Spleen (tissue), 11 donors: ENCODE measurements around the gene BPHL. TPM values are rescaled to one million over a fixed set of nuclear protein-coding genes. Genes with fewer than 3 reads are reported as not detected.
"Not testable (repeated sequence)": the region's sequence is repeated elsewhere in the genome, so short reads cannot be mapped to it uniquely, and the experiment has no call there.

Experiments
- DNase-seq: peaks from one replicate; pipeline ENCODE4 v3.0.0-alpha.2; 2020
- H3K27ac ChIP-seq, 8 donors: fragments of 200-600 bp; sonication (generic) in 7 of 8; 1 replicate in 4 of 8; 2 replicates in 4 of 8; pipeline versions ENCODE4 v1.5.0 to v1.8.0; 2016 to 2021; ENCODE audit warnings: inconsistent platforms in 4 of 8, mild to moderate bottlenecking in 4 of 8, moderate library complexity in 1 of 8
- H3K27me3 ChIP-seq, 7 donors: fragments of 200-600 bp; sonication (generic) in 6 of 7; replicated peaks in 1 of 7; 1 replicate in 4 of 7; 2 replicates in 3 of 7; pipeline versions ENCODE4 v1.5.0 to v1.8.0; 2016 to 2021; ENCODE audit warnings: inconsistent platforms in 3 of 7, mild to moderate bottlenecking in 1 of 7
- H3K36me3 ChIP-seq, 6 donors: fragments of 200-600 bp; sonication (generic) in 5 of 6; 1 replicate in 4 of 6; 2 replicates in 2 of 6; pipeline versions ENCODE4 v1.5.0 to v1.8.0; 2016 to 2021; ENCODE audit warnings: inconsistent platforms in 2 of 6
- H3K4me1 ChIP-seq, 6 donors: fragments of 200-600 bp; sonication (generic) in 5 of 6; 1 replicate in 3 of 6; 2 replicates in 3 of 6; pipeline versions ENCODE4 v1.5.0 to v1.8.0; 2016 to 2021; ENCODE audit warnings: inconsistent platforms in 3 of 6
- H3K4me3 ChIP-seq, 8 donors: fragments of 200-600 bp; sonication (generic) in 7 of 8; 1 replicate in 4 of 8; 2 replicates in 4 of 8; pipeline versions ENCODE4 v1.5.0 to v1.8.0; 2016 to 2021; ENCODE audit warnings: inconsistent platforms in 4 of 8, mild to moderate bottlenecking in 4 of 8, moderate library complexity in 2 of 8
- H3K9me3 ChIP-seq, 8 donors: fragments of 200-600 bp; sonication (generic) in 7 of 8; 1 replicate in 4 of 8; 2 replicates in 4 of 8; pipeline versions ENCODE4 v1.5.0 to v1.8.0; 2016 to 2021; ENCODE audit warnings: inconsistent platforms in 4 of 8
- CTCF ChIP-seq, 11 experiments: fragments of 200-600 bp in 7 of 11; fragments of 450-650 bp in 4 of 11; sonication (generic) in 4 of 11; IDR thresholded peaks in 8 of 11; conservative IDR thresholded peaks in 3 of 11; 1 replicate in 7 of 11; 2 replicates in 4 of 11; pipeline versions ENCODE4 v1.4.0 to v1.8.0; 2016 to 2021; ENCODE audit warnings: antibody characterized with exemption in 11 of 11, inconsistent platforms in 4 of 11, mild to moderate bottlenecking in 1 of 11
- POLR2A ChIP-seq, 3 donors: fragments of 450-650 bp; IDR thresholded peaks; one replicate each; pipeline ENCODE4 v1.5.1; 2017; ENCODE audit warnings: antibody characterized with exemption in 3 of 3, mild to moderate bottlenecking in 1 of 3
- POLR2AphosphoS5 ChIP-seq, 3 donors: sonication (generic); formaldehyde crosslinking; IDR thresholded peaks; one replicate each; pipeline ENCODE4 v1.5.1; 2017; ENCODE audit warnings: antibody characterized with exemption in 3 of 3
- WGBS, 5 donors: extraction: QIAGEN DNeasy Blood & Tissue Kit in 3 of 5; methylation state at CpG; one replicate each; pipeline versions ENCODE4 v1.1.5 to v1.1.7; 2013 to 2018; 5-methylcytosine and 5-hydroxymethylcytosine counted together
- intact Hi-C: fragments of 100-400 bp; cut with DNase I; formaldehyde crosslinking; loops from one replicate; pipeline ENCODE4 v1.15.0; 2023; ENCODE audit warnings: low total_unique reads
- polyA plus RNA-seq, 3 donors: library from polyadenylated mRNA; stranded (reverse); fragments of 200-250 nt; gene quantifications; one replicate each; pipeline ENCODE4 v1.2.1, GENCODE V29; 2013
- total RNA-seq, 7 donors: library from RNA; depleted of rRNA in 3 of 7; stranded (reverse); fragments of >200 nt in 3 of 7; fragmentation: NEBNext Ultra II Directional in 4 of 7; extraction: Animal tissue kit (Norgen Biotek cat#: 25700) in 4 of 7; gene quantifications; one replicate each; pipeline versions ENCODE4 v1.1.0 to v1.2.1, GENCODE V29; 2016 to 2021
- donor health status: healthy with polysubstance abuse.
- donor health status: DM: no; HTN: no; CAD: no; lungs with moderate emphysema.
- donor health status: DM: no; HTN: no; CAD: no.
- donor health status: Bipolar disorder and iron deficiency.
- donor health status: healthy.
- donor health status: DM: no; HTN: no; CAD: no.
- donor health status: DM: yes; HTN: yes; CAD: no.

The BPHL gene
- total and polyA plus RNA-seq, 10 donors = 6.6 to 11.3 (median 9.4) TPM

- H3K9me3 ChIP-seq = peaks cover 0 to 8% (median 2%) of the 10 kb centered on the region in 8 donors
- H3K4me3 ChIP-seq = no peak overlapping the region
- no peak for TF ChIP-seq POLR2AphosphoS5 (IDR thresholded peaks at IDR 0.05)
- TF ChIP-seq POLR2A (IDR thresholded peaks at IDR 0.05) = no peak
- no peak for TF ChIP-seq CTCF (IDR thresholded peaks at IDR 0.05 in 8 of 11, conservative IDR thresholded peaks at IDR 0.05 in 3 of 11)
- intact Hi-C loops = no loop called here
- 88 to 99% (median 95%) methylated on average over 6 of the region's 6 CpGs for WGBS, 5 donors
- H3K36me3 ChIP-seq = peaks cover 0 to 41% (median 13%) of the 10 kb centered on the region in 6 donors
- no peaks in the 10 kb centered on the region for H3K4me1 ChIP-seq
- no peaks in the 10 kb centered on the region for H3K27me3 ChIP-seq
- no peak for DNase-seq
- no peak overlapping the region for H3K27ac ChIP-seq
These were observed 29.6 kb downstream of the BPHL start for GRCh38 chr6:3147914-3148757.

GRCh38 chr6:3151691-3152090 is 33.2 kb downstream of the BPHL start:
- intact Hi-C loops = no loop called here
- Histone ChIP-seq H3K36me3 (peaks cover 0 to 30% (median 13%) of the 10 kb centered on the region in 6 donors), H3K9me3 (peaks cover 0 to 8% (median 2%) of the 10 kb centered on the region in 8 donors), H3K4me3 (no peak overlapping the region), H3K27ac (no peak overlapping the region), H3K4me1 (peaks cover 0 to 7% (median 2%) of the 10 kb centered on the region in 6 donors), H3K27me3 (peaks cover 0 to 7% (median 0%) of the 10 kb centered on the region in 7 donors)
- no peak for TF ChIP-seq CTCF (IDR thresholded peaks at IDR 0.05 in 8 of 11, conservative IDR thresholded peaks at IDR 0.05 in 3 of 11)
- no peak for TF ChIP-seq POLR2AphosphoS5 (IDR thresholded peaks at IDR 0.05)
- no peak for TF ChIP-seq POLR2A (IDR thresholded peaks at IDR 0.05)
- DNase-seq = no peak
- 77 to 91% (median 78%) methylated on average over 5 of the region's 5 CpGs for WGBS, 5 donors

- H3K27ac ChIP-seq = no peak overlapping the region
- 71 to 82% (median 74%) methylated on average over 3 of the region's 3 CpGs for WGBS, 5 donors
- H3K4me1 ChIP-seq = peaks cover 0 to 14% (median 6%) of the 10 kb centered on the region in 6 donors
- TF ChIP-seq POLR2AphosphoS5 (IDR thresholded peaks at IDR 0.05) (no peak), POLR2A (IDR thresholded peaks at IDR 0.05) (no peak), CTCF (IDR thresholded peaks at IDR 0.05 in 8 of 11, conservative IDR thresholded peaks at IDR 0.05 in 3 of 11) (no peak)
- intact Hi-C loops = no loop called here
- H3K27me3 ChIP-seq = peaks cover 0 to 17% (median 0%) of the 10 kb centered on the region in 7 donors
- no peak for DNase-seq
- H3K4me3 ChIP-seq = no peak overlapping the region
- H3K36me3 ChIP-seq = peaks cover 0 to 23% (median 7%) of the 10 kb centered on the region in 6 donors
- H3K9me3 ChIP-seq = peaks cover 0 to 6% (median 2%) of the 10 kb centered on the region in 8 donors
These were observed 34.2 kb downstream of the BPHL start for GRCh38 chr6:3152689-3153088.

- H3K4me3 ChIP-seq, H3K27ac ChIP-seq, H3K9me3 ChIP-seq, intact Hi-C loops, DNase-seq: not testable (repeated sequence)
- WGBS, 5 donors = 79 to 96% (median 89%) methylated on average over 5 to 6 of the region's 6 CpGs
- H3K36me3 ChIP-seq = peaks cover 0 to 16% (median 0%) of the 10 kb centered on the region in 6 donors
- H3K4me1 ChIP-seq = peaks cover 2 to 40% (median 13%) of the 10 kb centered on the region in 6 donors
- H3K27me3 ChIP-seq = peaks cover 0 to 34% (median 0%) of the 10 kb centered on the region in 7 donors
These were observed 36.9 kb downstream of the BPHL start for GRCh38 chr6:3155416-3155815.

GRCh38 chr6:3156184-3157130 is 37.9 kb downstream of the BPHL start:
- DNase-seq = peak; percentile 81
- Histone ChIP-seq H3K27ac (peak overlapping the region in 6 of 8 donors; percentile 80 to 94 (median 90)), H3K4me3 (peak overlapping the region; percentile 51 to 93 (median 70)), H3K4me1 (peaks cover 2 to 45% (median 17%) of the 10 kb centered on the region in 6 donors), H3K36me3 (peaks cover 0 to 16% (median 0%) of the 10 kb centered on the region in 6 donors), H3K27me3 (peaks cover 0 to 36% (median 0%) of the 10 kb centered on the region in 7 donors)
- intact Hi-C loops, H3K9me3 ChIP-seq: not testable (repeated sequence)
- WGBS, 5 donors = 5 to 10% (median 8%) methylated on average over 13 to 30 of the region's 32 CpGs
